Vagina (tissue), 2 donors: ENCODE data around the gene C3orf38.

Experiments used
- CTCF ChIP-seq, 3 experiments: fragments of 450-650 bp in 2 of 3; fragments of 200-600 bp in 1 of 3; sonication (generic) in 1 of 3; IDR thresholded peaks; one replicate each; pipeline ENCODE4 v1.5.1; 2017 to 2019; ENCODE audit warnings: antibody characterized with exemption in 3 of 3, mild to moderate bottlenecking in 2 of 3, moderate library complexity in 2 of 3
- POLR2A ChIP-seq, 2 donors: fragments of 450-650 bp; IDR thresholded peaks; one replicate each; pipeline ENCODE4 v1.6.1; 2017; ENCODE audit warnings: antibody characterized with exemption in 2 of 2, mild to moderate bottlenecking in 2 of 2, moderate library complexity in 2 of 2

GRCh38 chr3:88188436-88188835 lies 38.7 kb downstream of the C3orf38 start:
- no peak for TF ChIP-seq POLR2A (IDR thresholded peaks at IDR 0.05)
- TF ChIP-seq CTCF (IDR thresholded peaks at IDR 0.05), result no peak
